DMS153 treated with DMSO at 0.1 percent for 48 hours (cell line): ENCODE data around the gene KRTAP29-1.
"Not testable (repeated sequence)": the region's sequence is repeated elsewhere in the genome, so short reads cannot be mapped to it uniquely, and the experiment has no call there.

Source experiments
- DNase-seq: peaks from one replicate; lab custom pipeline; 2025; ENCODE audit not compliant: unreplicated experiment; lab: John Stamatoyannopoulos, UW

KRTAP29-1 gene, protein sequence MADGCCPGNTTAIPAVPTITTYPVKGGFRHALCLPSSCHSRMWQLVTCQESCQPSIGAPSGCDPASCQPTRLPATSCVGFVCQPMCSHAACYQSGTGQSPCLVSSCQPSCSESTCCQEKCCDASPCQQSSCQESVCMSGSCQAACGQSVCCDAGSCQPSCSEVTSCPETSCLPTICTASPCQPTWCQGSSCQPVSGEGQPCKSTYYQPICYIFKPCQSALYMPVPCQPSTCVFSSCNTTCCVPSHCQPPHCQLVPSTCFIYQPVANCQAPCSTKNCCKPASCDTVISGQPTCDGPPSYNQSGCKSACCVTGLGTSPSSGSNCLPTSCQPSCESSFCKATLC

GRCh38 chr17:41301916-41302901 lies at the start of gene KRTAP29-1:
Gene KRTAP29-1, minus strand, starts transcription at chr17:41302851. Its CDS starts 0 bp downstream, at chr17:41302851.
- no peak for DNase-seq

- no peak for DNase-seq
Measured at GRCh38 chr17:41351177-41351576, 48.5 kb upstream of the KRTAP29-1 start.

GRCh38 chr17:41350381-41350878 lies 47.8 kb upstream of the KRTAP29-1 start, which contains the start of gene KRT33A:
Gene KRT33A, minus strand, starts transcription at chr17:41350828. Its CDS starts 61 bp downstream, at chr17:41350767.
- DNase-seq = not testable (repeated sequence)

DNA sequence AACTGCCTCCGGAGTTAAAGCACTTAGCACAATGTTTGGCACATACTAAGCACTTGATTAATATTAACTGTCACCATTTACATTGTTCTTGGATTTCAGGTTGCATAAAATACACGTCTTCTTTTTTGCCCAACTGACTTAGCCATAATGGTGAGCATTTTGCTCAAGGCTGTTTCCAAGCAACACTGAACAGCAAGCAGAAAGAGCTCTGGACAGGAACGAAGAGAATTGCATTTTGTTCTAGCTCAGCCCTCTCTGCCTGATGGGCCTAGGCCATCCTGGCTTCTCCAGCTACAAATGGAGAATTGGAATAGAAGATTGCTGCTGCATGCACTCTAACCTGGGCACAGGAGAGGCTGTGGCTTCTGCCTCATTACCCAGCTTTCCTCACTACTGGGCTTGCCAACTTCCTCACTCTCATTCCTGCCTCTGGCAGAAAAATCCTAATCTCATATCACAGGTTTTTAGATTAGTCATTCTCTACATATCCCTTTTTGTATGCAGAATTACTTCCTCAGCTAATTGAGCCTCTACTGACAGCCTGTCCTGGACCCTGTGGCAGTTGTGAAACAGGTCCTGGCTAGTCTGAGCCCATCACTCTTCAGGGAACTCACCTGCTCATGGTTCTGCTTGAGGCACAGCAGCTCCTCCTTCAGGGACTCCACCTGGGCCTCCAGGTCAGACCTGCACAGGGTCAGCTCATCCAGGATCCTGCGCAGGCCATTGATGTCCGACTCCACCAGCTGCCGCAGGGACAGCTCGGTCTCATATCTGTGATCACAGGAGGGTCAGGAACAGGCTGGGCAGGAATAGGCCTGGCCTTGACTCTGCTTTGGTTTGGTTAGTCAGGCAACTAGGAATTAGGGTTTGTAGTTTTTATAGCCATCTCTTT lies 45.5 kb upstream of the KRTAP29-1 start:
- DNase-seq = no peak

- not testable (repeated sequence) for DNase-seq
Measured at GRCh38 chr17:41346421-41346820, 43.8 kb upstream of the KRTAP29-1 start.

- no peak for DNase-seq
Measured at GRCh38 chr17:41345992-41346391, 43.3 kb upstream of the KRTAP29-1 start.

GRCh38 chr17:41343029-41343428 lies 40.4 kb upstream of the KRTAP29-1 start:
- no peak for DNase-seq

GRCh38 chr17:41340934-41341861 lies 38.5 kb upstream of the KRTAP29-1 start:
- DNase-seq = no peak

GRCh38 chr17:41340494-41340893 lies 37.8 kb upstream of the KRTAP29-1 start:
- no peak for DNase-seq

- no peak for DNase-seq
Measured at GRCh38 chr17:41339571-41340172, 37.0 kb upstream of the KRTAP29-1 start.

- no peak for DNase-seq
Measured at GRCh38 chr17:41338961-41339485, 36.4 kb upstream of the KRTAP29-1 start.

DNA sequence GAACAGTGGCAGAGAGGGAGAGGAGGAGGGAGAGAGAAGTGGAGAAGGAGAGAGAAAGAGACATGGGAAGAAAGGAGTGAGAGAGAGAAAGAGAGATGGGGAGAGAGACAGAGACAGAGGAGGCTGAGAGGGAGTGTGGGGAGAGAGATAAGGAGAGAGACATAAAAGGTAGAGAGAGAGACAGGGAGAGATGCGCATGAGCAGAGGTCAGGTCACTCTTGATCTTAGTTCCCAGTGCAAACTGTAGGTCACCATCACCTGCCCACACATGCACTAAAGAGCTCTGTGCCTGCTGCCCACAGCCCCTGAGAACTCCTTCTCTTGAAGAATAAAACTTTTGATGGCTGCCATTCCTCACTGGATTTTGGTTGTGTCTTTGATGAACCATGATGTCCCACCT lies 33.1 kb upstream of the KRTAP29-1 start:
- no peak for DNase-seq

DNA sequence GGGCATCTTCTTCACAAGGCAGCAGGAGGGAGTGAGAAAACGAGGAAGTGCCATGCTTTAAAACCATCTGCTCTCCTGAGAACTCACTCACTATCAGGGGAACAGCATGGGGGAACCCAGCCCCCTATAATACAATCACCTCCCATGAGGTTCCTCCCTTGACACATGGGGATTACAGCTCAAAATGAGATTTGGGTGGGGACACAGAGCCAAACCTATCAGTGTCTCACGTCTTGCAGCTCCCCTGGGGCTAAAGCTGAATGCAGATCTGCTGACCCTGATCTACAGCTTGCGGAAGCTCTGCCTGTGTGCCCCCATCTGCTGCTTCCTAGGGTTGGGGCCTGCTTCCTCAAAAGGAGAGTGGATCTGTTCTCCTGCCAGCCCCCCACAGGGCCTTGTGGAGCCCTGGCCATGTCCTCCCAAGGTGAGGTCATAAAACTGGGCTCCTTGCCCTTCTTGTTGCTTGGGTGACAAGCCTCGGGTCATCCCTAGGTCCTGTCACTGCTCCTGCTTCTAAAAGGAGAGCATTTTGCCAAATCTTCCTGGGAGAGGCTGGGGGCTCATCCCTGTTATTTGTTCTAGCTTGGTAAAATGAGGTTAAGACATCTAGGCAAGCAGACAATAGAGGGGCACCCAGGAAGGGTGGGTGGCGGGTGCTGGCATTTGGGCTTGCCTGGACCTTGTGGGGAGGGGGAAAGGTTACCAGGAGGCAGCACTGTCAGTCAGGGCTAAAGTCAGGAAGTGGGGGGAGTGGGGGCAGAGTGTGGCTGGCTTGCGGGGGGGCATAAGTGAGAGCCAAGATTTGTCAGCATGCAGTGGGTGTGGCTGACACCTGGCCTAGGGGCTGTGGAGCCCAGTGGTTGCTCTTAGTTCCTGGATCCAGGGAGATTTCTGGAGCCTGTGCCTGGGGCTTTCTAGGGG lies 32.0 kb upstream of the KRTAP29-1 start:
- no peak for DNase-seq

- no peak for DNase-seq
Measured at GRCh38 chr17:41333836-41334235, 31.2 kb upstream of the KRTAP29-1 start.

GRCh38 chr17:41333098-41333497 lies 30.4 kb upstream of the KRTAP29-1 start:
- DNase-seq = no peak

GRCh38 chr17:41332239-41332638 lies 29.6 kb upstream of the KRTAP29-1 start:
- no peak for DNase-seq

DNA sequence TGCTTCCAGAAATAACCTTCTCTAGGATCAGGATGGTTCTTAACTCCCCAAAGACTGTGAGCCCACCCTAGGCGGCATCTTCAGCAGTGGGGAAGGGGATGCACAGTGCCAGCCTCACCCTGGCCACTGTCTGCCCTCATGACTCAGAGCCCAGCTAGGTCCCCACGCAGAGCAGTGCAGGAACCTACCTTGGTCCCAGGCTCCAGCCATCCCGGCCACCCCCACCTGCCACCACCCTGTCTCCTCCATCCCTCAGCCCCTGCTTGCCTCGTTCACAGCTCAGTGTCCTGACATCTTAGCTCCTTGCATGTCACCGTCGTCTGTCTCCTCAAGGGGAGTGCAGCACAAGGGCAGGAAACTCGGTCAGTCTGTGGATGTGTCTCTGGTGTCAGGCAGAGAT lies 29.0 kb upstream of the KRTAP29-1 start:
- no peak for DNase-seq
